HEK293 (cell line): Measurements from ENCODE around the gene HIPK2.

Experiments
- CTCF ChIA-PET: fragments of 350-600 bp; formaldehyde crosslinking; extraction: SDS; loops from one replicate; lab custom pipeline; 2021; ENCODE audit warnings: antibody characterized with exemption; lab: Yijun Ruan, JAX
- POLR2A ChIA-PET: fragments of 300-600 bp; formaldehyde crosslinking; extraction: SDS; loops from one replicate; lab custom pipeline; 2020; ENCODE audit warnings: antibody characterized with exemption, inconsistent platforms; lab: Yijun Ruan, JAX
- H3K27ac ChIP-seq: fragments of 200-500 bp; sonication (Bioruptor generic); 2 replicates; pipeline ENCODE4 v1.5.1; 2014; ENCODE audit warnings: low read depth, low read length, control low read depth, inconsistent platforms; ENCODE audit errors: extremely low read depth
- H3K36me3 ChIP-seq, 2 experiments: fragments of 200-500 bp in 1 of 2; sonication (Bioruptor generic) in 1 of 2; 1 replicate in 1 of 2; 2 replicates in 1 of 2; pipeline ENCODE4 v1.5.1; 2014 to 2017; ENCODE audit warnings: inconsistent platforms in 2 of 2, low read length in 2 of 2; ENCODE audit not compliant: control insufficient read depth in 2 of 2, insufficient read depth in 1 of 2
- H3K4me1 ChIP-seq: fragments of 200-500 bp; sonication (Bioruptor generic); 2 replicates; pipeline ENCODE4 v1.5.1; 2014; ENCODE audit warnings: mild to moderate bottlenecking, low read length, inconsistent platforms; ENCODE audit not compliant: control insufficient read depth, insufficient read depth
- H3K4me3 ChIP-seq: 2 replicates; pipeline ENCODE4 v1.5.1; 2011; ENCODE audit warnings: low read depth, mild to moderate bottlenecking, control low read depth, low read length, moderate library complexity
- H3K9me3 ChIP-seq: fragments of 200-500 bp; sonication (Bioruptor generic); 2 replicates; pipeline ENCODE4 v1.5.1; 2014; ENCODE audit warnings: low read depth, low read length, inconsistent platforms; ENCODE audit not compliant: control insufficient read depth, insufficient read depth
- EGR2 ChIP-seq: fragments of 450-650 bp; formaldehyde crosslinking; IDR thresholded peaks from 2 replicates; pipeline ENCODE4 v1.5.1; 2016; ENCODE audit warnings: low read depth, missing biosample characterization, missing genetic modification characterization
- KLF16 ChIP-seq: fragments of 450-650 bp; formaldehyde crosslinking; IDR thresholded peaks from 2 replicates; pipeline ENCODE4 v1.5.1; 2017; ENCODE audit warnings: missing biosample characterization, missing genetic modification characterization
- REST ChIP-seq: fragments of 450-650 bp; formaldehyde crosslinking; IDR thresholded peaks from 2 replicates; pipeline ENCODE4 v1.5.1; 2016; ENCODE audit warnings: missing biosample characterization, missing genetic modification characterization
- ZBTB10 ChIP-seq: fragments of 450-650 bp; formaldehyde crosslinking; IDR thresholded peaks from 2 replicates; pipeline ENCODE4 v1.5.1; 2016; ENCODE audit warnings: missing biosample characterization, missing genetic modification characterization
- ZBTB17 ChIP-seq: fragments of 450-650 bp; formaldehyde crosslinking; IDR thresholded peaks from 2 replicates; pipeline ENCODE4 v1.5.1; 2016; ENCODE audit warnings: missing biosample characterization, missing genetic modification characterization
- ZFP3 ChIP-seq: fragments of 450-650 bp; formaldehyde crosslinking; IDR thresholded peaks from 2 replicates; pipeline ENCODE4 v1.5.1; 2016; ENCODE audit warnings: low read depth, missing biosample characterization, missing genetic modification characterization
- ZFP41 ChIP-seq: fragments of 450-650 bp; formaldehyde crosslinking; IDR thresholded peaks from 2 replicates; pipeline ENCODE4 v1.5.1; 2016; ENCODE audit warnings: missing biosample characterization, missing genetic modification characterization, borderline replicate concordance
- ZNF121 ChIP-seq: fragments of 450-650 bp; formaldehyde crosslinking; IDR thresholded peaks from 2 replicates; pipeline ENCODE4 v1.5.1; 2016; ENCODE audit warnings: missing biosample characterization, missing genetic modification characterization
- ZNF140 ChIP-seq: fragments of 450-650 bp; formaldehyde crosslinking; IDR thresholded peaks from 2 replicates; pipeline ENCODE4 v1.5.1; 2016; ENCODE audit warnings: missing biosample characterization, missing genetic modification characterization
- ZNF148 ChIP-seq: fragments of 450-650 bp; formaldehyde crosslinking; IDR thresholded peaks from 2 replicates; pipeline ENCODE4 v1.5.0; 2017; ENCODE audit warnings: missing biosample characterization, missing genetic modification characterization, borderline replicate concordance
- ZNF18 ChIP-seq: fragments of 450-650 bp; formaldehyde crosslinking; IDR thresholded peaks from 2 replicates; pipeline ENCODE4 v1.5.1; 2016; ENCODE audit warnings: missing biosample characterization, missing genetic modification characterization
- ZNF184 ChIP-seq: fragments of 450-650 bp; IDR thresholded peaks from 2 replicates; pipeline ENCODE4 v1.5.1; 2018; ENCODE audit warnings: missing biosample characterization, mild to moderate bottlenecking, missing genetic modification characterization
- ZNF24 ChIP-seq: fragments of 450-650 bp; formaldehyde crosslinking; IDR thresholded peaks from 2 replicates; pipeline ENCODE4 v1.5.1; 2016; ENCODE audit warnings: missing biosample characterization, missing genetic modification characterization
- ZNF248 ChIP-seq: fragments of 450-650 bp; formaldehyde crosslinking; IDR thresholded peaks from 2 replicates; pipeline ENCODE4 v1.5.1; 2017; ENCODE audit warnings: missing biosample characterization, missing genetic modification characterization
- ZNF324 ChIP-seq: fragments of 450-650 bp; formaldehyde crosslinking; IDR thresholded peaks from 2 replicates; pipeline ENCODE4 v1.5.1; 2016; ENCODE audit warnings: missing biosample characterization, missing genetic modification characterization
- ZNF514 ChIP-seq: fragments of 450-650 bp; formaldehyde crosslinking; IDR thresholded peaks from 2 replicates; pipeline ENCODE4 v1.5.1; 2016; ENCODE audit warnings: missing biosample characterization, missing genetic modification characterization
- ZNF555 ChIP-seq: fragments of 450-650 bp; formaldehyde crosslinking; conservative IDR thresholded peaks from 2 replicates; pipeline ENCODE4 v1.5.1; 2017; ENCODE audit warnings: missing biosample characterization, mild to moderate bottlenecking, missing genetic modification characterization, inconsistent platforms
- ZNF585B ChIP-seq: fragments of 450-650 bp; formaldehyde crosslinking; IDR thresholded peaks from 2 replicates; pipeline ENCODE4 v1.5.1; 2016; ENCODE audit warnings: missing biosample characterization, missing genetic modification characterization
- ZNF654 ChIP-seq: fragments of 450-650 bp; formaldehyde crosslinking; IDR thresholded peaks from 2 replicates; pipeline ENCODE4 v1.5.1; 2016; ENCODE audit warnings: low read depth, missing biosample characterization, missing genetic modification characterization
- ZSCAN18 ChIP-seq: fragments of 450-650 bp; formaldehyde crosslinking; IDR thresholded peaks from 2 replicates; pipeline ENCODE4 v1.5.1; 2016; ENCODE audit warnings: missing biosample characterization, missing genetic modification characterization

Gene HIPK2

GRCh38 chr7:139646566-139646965, 131.2 kb downstream of the HIPK2 start:
- Histone ChIP-seq H3K4me3 (no peak overlapping the region), H3K27ac (no peak overlapping the region), H3K9me3 (no peaks in the 10 kb centered on the region), H3K4me1 (no peaks in the 10 kb centered on the region), H3K36me3 (peaks cover 0 to 9% of the 10 kb centered on the region in 2 experiments; a peak in 1 of 3 replicates)
- no peak for TF ChIP-seq ZFP3
- TF ChIP-seq ZNF148 (tag by site-specific recombination): no peak
- no peak for TF ChIP-seq ZBTB10 (tag by site-specific recombination)
- no peak for TF ChIP-seq REST
- TF ChIP-seq ZNF324 (tag by site-specific recombination): no peak
- TF ChIP-seq KLF16 (tag by site-specific recombination): no peak
- ChIA-PET CTCF (interaction anchor here (0.6 to 4.4 kb wide), 27 partner anchors 8 to 834 kb away, joined by 3 to 62 read pairs (median 4); no protein-coding TSS in a partner anchor), POLR2A (interaction anchor here (0.6 to 1.2 kb wide), 5 partner anchors 8 to 518 kb away, joined by 3 to 4 read pairs (median 4); partner anchors contain the start of gene LUC7L2)

- H3K36me3 ChIP-seq: peaks cover 0 to 9% of the 10 kb centered on the region in 2 experiments; a peak in 1 of 3 replicates
- no peak overlapping the region for H3K4me3 ChIP-seq
- H3K4me1 ChIP-seq: no peaks in the 10 kb centered on the region
- ChIA-PET POLR2A (interaction anchor here (0.6 to 1.1 kb wide), 4 partner anchors 9 to 519 kb away, joined by 3 to 4 read pairs (median 4); partner anchors contain the start of gene LUC7L2), CTCF (interaction anchor here (0.6 to 4.4 kb wide), 45 partner anchors 9 to 835 kb away, joined by 3 to 62 read pairs (median 4); no protein-coding TSS in a partner anchor)
- no peak overlapping the region for H3K27ac ChIP-seq
- no peaks in the 10 kb centered on the region for H3K9me3 ChIP-seq
- TF ChIP-seq ZNF184 (tag by site-specific recombination) (no peak), ZNF121 (tag by site-specific recombination) (peak; percentile 55; the same call in 1 of the 2 replicates), ZSCAN18 (tag by site-specific recombination) (no peak), ZNF140 (tag by site-specific recombination) (no peak), ZNF654 (tag by site-specific recombination) (peak; percentile 92), EGR2 (tag by site-specific recombination) (no peak), ZNF514 (no peak), ZNF555 (tag by site-specific recombination) (no peak), ZFP41 (no peak), ZBTB17 (tag by site-specific recombination) (no peak), ZNF18 (tag by site-specific recombination) (no peak), ZNF24 (tag by site-specific recombination) (no peak), ZNF585B (tag by site-specific recombination) (no peak; the same call in 1 of the 2 replicates), ZNF248 (tag by site-specific recombination) (no peak)
Observed at GRCh38 chr7:139645572-139646523, 131.9 kb downstream of the HIPK2 start.
